Urinary bladder (tissue), 4 donors: Measurements from ENCODE around the gene CALU. TPM values are rescaled to one million over a fixed set of nuclear protein-coding genes. Genes with fewer than 3 reads are reported as not detected.

Experiments
- DNase-seq: peaks from one replicate; pipeline ENCODE4 v3.0.0-alpha.2; 2015; ENCODE audit errors: extremely low spot score
- H3K27ac ChIP-seq: one replicate; pipeline ENCODE4 v1.5.1; 2013; ENCODE audit warnings: low read depth, mild to moderate bottlenecking, moderate library complexity
- H3K36me3 ChIP-seq: one replicate; pipeline ENCODE4 v1.6.1; 2013; ENCODE audit warnings: mild to moderate bottlenecking, moderate library complexity; ENCODE audit not compliant: insufficient read depth
- H3K4me1 ChIP-seq: one replicate; pipeline ENCODE4 v1.6.1; 2013; ENCODE audit warnings: mild to moderate bottlenecking, moderate library complexity; ENCODE audit not compliant: insufficient read depth
- H3K4me3 ChIP-seq: one replicate; pipeline ENCODE4 v1.5.1; 2013; ENCODE audit warnings: low read depth, low read length
- WGBS: extraction: QIAGEN DNeasy Blood & Tissue Kit; methylation state at CpG from one replicate; pipeline ENCODE4 v1.1.7; 2013; 5-methylcytosine and 5-hydroxymethylcytosine counted together
- polyA plus RNA-seq: library from polyadenylated mRNA; stranded (reverse); fragments of 200-250 nt; gene quantifications from one replicate; pipeline ENCODE4 v1.2.3, GENCODE V29; 2013
- total RNA-seq: library from RNA; depleted of rRNA; stranded (reverse); fragments of >200 nt; gene quantifications from one replicate; pipeline ENCODE4 v1.2.3, GENCODE V29; 2014
- donor health status: healthy with polysubstance abuse.
- donor health status: healthy.

CALU gene
- total and polyA plus RNA-seq, 2 donors: 173 to 345 TPM

DNA sequence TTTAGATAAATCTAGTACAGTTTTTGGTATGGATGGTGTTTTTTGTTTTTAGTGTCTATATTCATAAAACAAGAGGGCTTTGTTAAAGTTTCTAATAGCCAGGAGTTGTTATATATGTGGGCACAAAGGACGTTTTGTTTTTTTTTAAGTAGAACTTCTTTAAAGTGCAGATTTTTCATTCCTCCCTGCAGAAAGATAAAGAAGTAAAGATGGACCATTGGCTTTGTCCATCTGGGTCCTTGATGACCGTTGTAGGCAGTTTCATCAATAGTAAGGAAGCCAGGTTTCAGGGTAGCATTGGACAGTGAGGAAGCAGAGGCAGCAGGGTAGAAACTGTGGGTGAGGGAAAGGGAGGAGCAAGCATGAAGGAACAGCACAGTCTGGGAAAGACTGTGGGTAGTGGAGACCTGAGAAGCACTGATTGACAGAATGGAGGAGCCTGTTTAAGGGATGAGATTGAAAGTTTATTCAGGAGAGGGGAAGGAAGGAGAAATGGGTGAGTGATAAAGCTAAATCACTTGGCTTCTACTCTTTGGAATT, 5.3 kb downstream of the CALU start:
- Histone ChIP-seq H3K27ac (no peak overlapping the region), H3K4me1 (no peaks in the 10 kb centered on the region), H3K4me3 (no peak overlapping the region), H3K36me3 (no peaks in the 10 kb centered on the region)
- no peak for DNase-seq
- 50% methylated on average over 2 of the region's 2 CpGs for WGBS

DNA sequence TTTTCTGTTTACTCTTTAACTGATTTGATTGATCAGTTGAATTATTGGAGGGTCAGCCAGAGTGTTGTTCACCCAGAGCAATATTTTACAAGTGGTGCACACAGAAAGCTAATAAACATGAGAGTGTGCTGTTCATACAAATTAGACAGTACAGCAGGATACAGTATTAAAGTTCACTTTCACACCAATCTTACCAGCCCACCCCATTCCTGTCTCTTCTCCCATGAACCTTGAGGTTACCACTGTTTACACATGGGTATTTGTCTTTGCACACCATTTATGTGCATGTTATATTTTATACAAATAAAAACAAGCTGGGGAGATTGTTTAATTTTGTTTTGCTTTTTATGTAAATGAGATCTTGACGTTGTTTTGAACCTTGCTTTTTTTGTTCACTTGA, 6.5 kb downstream of the CALU start:
- Histone ChIP-seq H3K4me1 (no peaks in the 10 kb centered on the region), H3K4me3 (no peak overlapping the region), H3K36me3 (no peaks in the 10 kb centered on the region), H3K27ac (no peak overlapping the region)
- 59% methylated on average over 1 of the region's 1 CpG for WGBS
- DNase-seq: no peak

DNA sequence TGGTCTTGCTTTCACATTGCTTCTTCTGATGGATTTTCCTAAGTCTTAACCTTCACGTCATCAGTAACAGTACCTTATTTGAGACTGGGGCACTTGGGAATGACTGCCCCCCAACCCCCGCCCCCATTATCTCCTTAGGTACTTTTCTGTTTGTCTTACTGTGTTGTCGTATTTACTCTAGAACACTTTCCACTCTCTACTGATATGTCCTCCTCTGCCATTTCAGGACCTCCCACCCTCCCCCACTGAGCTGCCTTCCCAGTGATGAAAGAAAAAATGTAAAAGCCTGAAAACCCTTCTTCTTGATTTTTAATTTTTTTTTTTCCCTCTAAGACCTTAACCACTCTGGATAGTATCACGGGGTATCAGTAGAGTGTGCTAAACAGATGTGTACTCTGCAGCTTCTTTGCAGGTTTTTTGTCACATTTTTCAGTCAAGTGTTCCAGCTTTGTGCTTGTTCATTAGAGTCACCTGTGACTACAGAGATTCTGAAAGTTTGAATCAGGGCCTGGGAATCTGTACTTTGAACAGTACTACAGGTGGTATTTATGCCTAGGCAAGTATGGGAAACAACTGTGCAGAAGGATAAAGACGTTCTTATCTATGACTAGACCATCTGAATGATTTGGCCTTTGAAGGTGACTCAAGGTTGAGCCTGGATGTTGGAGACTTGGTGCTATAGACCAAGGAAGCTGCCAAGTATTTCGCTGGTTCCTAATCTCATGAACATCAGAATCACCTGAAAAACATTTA, 8.3 kb downstream of the CALU start:
- WGBS: 80% methylated on average over 6 of the region's 6 CpGs
- DNase-seq: no peak

DNA sequence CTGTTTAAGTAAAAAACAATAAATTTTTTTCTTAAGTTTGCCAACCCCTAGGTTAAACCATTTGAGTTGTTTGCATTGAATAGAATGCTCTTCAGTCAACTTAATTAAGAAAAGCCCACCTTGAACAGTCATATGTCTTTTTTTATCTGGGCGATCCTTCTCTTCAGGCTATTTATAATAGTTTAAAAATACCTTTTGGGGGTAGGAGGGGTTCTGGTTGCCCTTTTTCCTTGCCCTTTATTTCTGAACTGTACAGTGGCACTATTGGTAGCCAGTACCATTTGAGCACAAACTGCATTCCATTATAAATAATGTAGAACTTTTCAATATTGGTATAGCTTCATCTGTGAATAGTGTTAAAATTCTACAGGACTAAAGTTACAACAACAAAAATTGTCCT, 13.1 kb downstream of the CALU start:
- WGBS: 69% methylated on average over 1 of the region's 1 CpG
- no peaks in the 10 kb centered on the region for H3K4me1 ChIP-seq
- DNase-seq: no peak
- H3K27ac ChIP-seq: no peak overlapping the region
- peaks cover 5% of the 10 kb centered on the region for H3K36me3 ChIP-seq
- no peak overlapping the region for H3K4me3 ChIP-seq

More for the DNA sequence above, 8.3 kb downstream of the CALU start:
- Histone ChIP-seq H3K27ac (no peak overlapping the region), H3K36me3 (peaks cover 1% of the 10 kb centered on the region), H3K4me3 (no peak overlapping the region), H3K4me1 (no peaks in the 10 kb centered on the region)

DNA sequence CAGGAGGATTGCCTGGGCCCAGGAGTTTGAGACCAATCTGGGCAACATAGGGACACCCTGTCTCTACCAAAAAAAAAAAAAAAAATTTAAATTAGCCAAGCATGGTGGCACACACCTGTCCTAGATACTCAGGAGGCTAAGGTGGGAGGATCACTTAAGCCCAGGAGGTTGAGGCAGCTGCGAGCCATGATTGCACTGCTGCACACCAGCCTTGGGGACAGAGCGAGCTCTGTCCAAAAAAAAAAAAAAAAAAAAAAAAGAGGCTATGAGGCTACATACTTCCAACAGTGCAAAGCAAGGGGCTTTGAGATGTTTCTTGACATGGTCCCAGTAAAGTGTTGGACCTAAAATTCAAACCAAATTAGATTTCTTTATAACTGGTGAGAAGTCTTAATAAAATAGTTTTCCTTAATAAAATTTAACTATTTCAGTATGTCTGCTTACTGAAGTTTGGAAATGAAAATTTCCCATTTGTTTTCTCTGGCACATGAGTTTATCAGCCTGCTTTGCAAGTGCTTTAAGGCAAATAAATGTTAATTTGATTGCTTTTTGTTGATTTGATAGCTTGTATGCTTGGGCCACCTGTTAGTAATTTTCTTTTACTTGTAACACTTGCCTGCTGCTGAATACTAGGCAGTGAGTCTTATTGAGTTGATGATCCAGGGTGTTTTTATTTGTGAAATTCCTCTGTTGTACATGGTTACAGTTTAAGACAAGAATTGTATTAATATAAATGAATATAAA, 16.1 kb downstream of the CALU start:
- Histone ChIP-seq H3K36me3 (peaks cover 5% of the 10 kb centered on the region), H3K4me1 (no peaks in the 10 kb centered on the region), H3K27ac (no peak overlapping the region), H3K4me3 (no peak overlapping the region)
- no peak for DNase-seq
- WGBS: 81% methylated on average over 2 of the region's 2 CpGs

- Histone ChIP-seq H3K36me3 (peaks cover 5% of the 10 kb centered on the region), H3K4me1 (no peaks in the 10 kb centered on the region), H3K4me3 (no peak overlapping the region), H3K27ac (no peak overlapping the region)
- 50% methylated on average over 5 of the region's 5 CpGs for WGBS
- no peak for DNase-seq
Measured at GRCh38 chr7:128755819-128756476, 16.8 kb downstream of the CALU start.

DNA sequence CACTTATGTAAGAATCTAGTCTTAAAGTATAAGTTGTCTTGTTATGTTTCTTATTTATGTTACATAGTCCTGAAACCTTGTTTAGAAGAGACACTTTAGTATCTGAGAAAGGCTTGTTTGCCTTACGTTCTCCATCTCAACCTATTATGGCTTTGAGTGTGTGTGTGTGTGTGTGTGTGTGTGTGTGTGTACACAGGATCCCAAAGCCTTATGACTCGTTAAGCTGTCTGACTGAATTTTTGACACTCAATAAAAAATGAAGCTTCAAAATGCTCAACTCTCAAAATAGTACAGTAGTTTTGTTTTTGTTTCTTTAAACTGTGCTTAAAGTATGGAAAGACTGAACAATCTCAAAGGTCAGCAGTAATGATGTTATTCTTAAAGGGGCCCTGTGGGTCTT, 18.0 kb downstream of the CALU start:
- peaks cover 4% of the 10 kb centered on the region for H3K36me3 ChIP-seq
- no peak for DNase-seq
- no peak overlapping the region for H3K27ac ChIP-seq
- 32% methylated on average over 2 of the region's 2 CpGs for whole genome bisulfite sequencing
- no peaks in the 10 kb centered on the region for H3K4me1 ChIP-seq
- no peak overlapping the region for H3K4me3 ChIP-seq

GRCh38 chr7:128758553-128758952, 19.4 kb downstream of the CALU start:
- Histone ChIP-seq H3K4me1 (no peaks in the 10 kb centered on the region), H3K27ac (no peak overlapping the region)

DNA sequence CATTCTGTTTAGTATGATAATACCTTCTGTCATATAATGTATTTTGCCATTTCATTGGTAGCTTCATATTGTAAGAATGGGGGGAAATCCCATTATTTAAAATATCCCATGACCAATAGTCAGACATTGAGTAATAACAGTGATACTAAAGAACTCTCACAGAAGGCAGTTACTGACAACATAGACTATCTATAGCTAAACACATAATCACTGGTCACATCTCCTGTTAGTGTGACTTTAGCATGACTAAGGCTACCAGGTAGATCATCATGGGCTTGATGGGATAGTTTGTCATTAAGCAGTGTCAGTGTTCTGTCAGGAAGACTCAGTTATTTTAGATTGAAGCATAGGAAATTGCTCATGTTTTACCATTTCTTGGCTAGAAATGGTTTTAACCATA, 20.1 kb downstream of the CALU start:
- DNase-seq: no peak
- Histone ChIP-seq H3K27ac (no peak overlapping the region), H3K4me1 (no peaks in the 10 kb centered on the region), H3K4me3 (no peak overlapping the region), H3K36me3 (no peaks in the 10 kb centered on the region)

More at GRCh38 chr7:128758553-128758952, 19.4 kb downstream of the CALU start:
- 96% methylated on average over 1 of the region's 1 CpG for WGBS
- DNase-seq: no peak
- Histone ChIP-seq H3K36me3 (peaks cover 4% of the 10 kb centered on the region), H3K4me3 (no peak overlapping the region)

DNA sequence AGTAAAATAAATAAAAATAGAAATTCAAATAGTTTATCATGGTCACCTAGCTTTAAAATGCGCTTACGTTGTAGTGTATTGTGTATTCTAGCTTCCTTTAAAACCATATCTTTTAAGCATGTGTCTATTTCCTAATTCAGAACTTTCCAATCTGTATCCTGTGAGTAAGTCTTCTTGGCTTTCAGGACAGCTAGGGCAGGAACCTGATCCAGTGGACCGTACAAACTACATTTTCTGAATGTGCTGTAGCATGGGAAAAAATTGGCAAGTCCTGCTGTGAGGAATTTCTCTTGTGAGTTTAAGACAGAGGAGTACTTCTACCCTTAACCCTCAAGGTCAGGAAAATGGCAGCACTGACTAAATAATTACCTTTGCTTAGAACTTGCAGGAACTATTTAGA, 24.4 kb downstream of the CALU start:
- H3K4me3 ChIP-seq: no peak overlapping the region
- 64% methylated on average over 3 of the region's 3 CpGs for WGBS
- peaks cover 6% of the 10 kb centered on the region for H3K36me3 ChIP-seq
- no peaks in the 10 kb centered on the region for H3K4me1 ChIP-seq
- no peak for DNase-seq
- H3K27ac ChIP-seq: no peak overlapping the region

GRCh38 chr7:128767475-128768110, 28.4 kb downstream of the CALU start:
- WGBS: 95% methylated on average over 6 of the region's 6 CpGs
- H3K27ac ChIP-seq: no peak overlapping the region
- H3K36me3 ChIP-seq: peaks cover 10% of the 10 kb centered on the region

DNA sequence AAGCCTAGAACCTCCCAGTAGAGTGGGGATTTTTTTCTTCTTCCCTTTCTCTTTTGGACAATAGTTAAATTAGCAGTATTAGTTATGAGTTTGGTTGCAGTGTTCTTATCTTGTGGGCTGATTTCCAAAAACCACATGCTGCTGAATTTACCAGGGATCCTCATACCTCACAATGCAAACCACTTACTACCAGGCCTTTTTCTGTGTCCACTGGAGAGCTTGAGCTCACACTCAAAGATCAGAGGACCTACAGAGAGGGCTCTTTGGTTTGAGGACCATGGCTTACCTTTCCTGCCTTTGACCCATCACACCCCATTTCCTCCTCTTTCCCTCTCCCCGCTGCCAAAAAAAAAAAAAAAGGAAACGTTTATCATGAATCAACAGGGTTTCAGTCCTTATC, 31.1 kb downstream of the CALU start:
- no peak overlapping the region for H3K27ac ChIP-seq
- H3K36me3 ChIP-seq: peaks cover 10% of the 10 kb centered on the region
- H3K4me1 ChIP-seq: no peaks in the 10 kb centered on the region
- WGBS: 43% methylated on average over 2 of the region's 2 CpGs
- no peak for DNase-seq
- H3K4me3 ChIP-seq: no peak overlapping the region

More at GRCh38 chr7:128767475-128768110, 28.4 kb downstream of the CALU start:
- Histone ChIP-seq H3K4me3 (no peak overlapping the region), H3K4me1 (no peaks in the 10 kb centered on the region)
- DNase-seq: no peak

- Histone ChIP-seq H3K4me3 (no peak overlapping the region), H3K36me3 (peaks cover 3% of the 10 kb centered on the region), H3K27ac (no peak overlapping the region), H3K4me1 (no peaks in the 10 kb centered on the region)
- DNase-seq: no peak
- WGBS: 96% methylated on average over 12 of the region's 12 CpGs
Measured at GRCh38 chr7:128773604-128774003, 34.4 kb downstream of the CALU start.
